ENCODE data around the gene LMOD2. TPM values are rescaled to one million over a fixed set of nuclear protein-coding genes. Genes with fewer than 3 reads are reported as not detected.

LMOD2 gene
- total RNA-seq, 1 experiment from 2014 or later, result not detected

- TF ChIP-seq CTCF (IDR thresholded peaks at IDR 0.05; ENCODE audit: unreplicated experiment), result no peak
- ChIA-PET POLR2A (interaction anchor here (0.7 kb wide), 1 partner anchor 62 kb away, joined by 3 read pairs; the partner anchor contains the start of gene WASL), CTCF (interaction anchor here (1.3 to 1.4 kb wide), 2 partner anchors 14 to 16 kb away, joined by 3 read pairs; no protein-coding TSS in a partner anchor)
- DNase-seq (ENCODE audit: unreplicated experiment), result no peak
- Mint-ChIP-seq H3K9me3 (ENCODE audit: unreplicated experiment) (no peaks in the 10 kb centered on the region), H3K4me1 (ENCODE audit: insufficient read depth, unreplicated experiment) (no peaks in the 10 kb centered on the region), H3K36me3 (ENCODE audit: insufficient read depth, unreplicated experiment) (peaks cover 75% of the 10 kb centered on the region), H3K27ac (ENCODE audit: low read depth, unreplicated experiment) (no peak overlapping the region), H3K4me3 (ENCODE audit: unreplicated experiment) (no peak overlapping the region), H3K27me3 (ENCODE audit: insufficient read depth, unreplicated experiment) (no peaks in the 10 kb centered on the region)
- BruUV-seq (replicated peaks), result no TSS peak
- intact Hi-C loops (cut with micrococcal nuclease), result loop anchor here (10.0 kb wide), 1 partner anchor 193 kb away; no protein-coding TSS in a partner anchor
Measured at GRCh38 chr7:123687727-123688126, 32.1 kb downstream of the LMOD2 start.

- Mint-ChIP-seq H3K4me1 (ENCODE audit: insufficient read depth, unreplicated experiment) (no peaks in the 10 kb centered on the region), H3K9me3 (ENCODE audit: unreplicated experiment) (no peaks in the 10 kb centered on the region), H3K27ac (ENCODE audit: low read depth, unreplicated experiment) (no peak overlapping the region), H3K36me3 (ENCODE audit: insufficient read depth, unreplicated experiment) (peaks cover 82% of the 10 kb centered on the region), H3K27me3 (ENCODE audit: insufficient read depth, unreplicated experiment) (no peaks in the 10 kb centered on the region), H3K4me3 (ENCODE audit: unreplicated experiment) (no peak overlapping the region)
- intact Hi-C loops (cut with micrococcal nuclease), result loop anchor here (10.0 kb wide), 1 partner anchor 194 kb away; no protein-coding TSS in a partner anchor
- no peak for TF ChIP-seq CTCF (IDR thresholded peaks at IDR 0.05; ENCODE audit: unreplicated experiment)
- DNase-seq (ENCODE audit: unreplicated experiment), result no peak
- ChIA-PET CTCF (interaction anchor here (0.6 to 2.9 kb wide), 5 partner anchors 55 to 186 kb away, joined by 3 to 12 read pairs (median 3); no protein-coding TSS in a partner anchor), POLR2A (interaction anchor here (1.8 to 2.0 kb wide), 2 partner anchors 10 to 59 kb away, joined by 8 to 11 read pairs; partner anchors contain the start of gene WASL)
- BruUV-seq (replicated peaks), result no TSS peak
Measured at GRCh38 chr7:123689250-123689649, 33.6 kb downstream of the LMOD2 start.

GRCh38 chr7:123690550-123690949 lies 34.9 kb downstream of the LMOD2 start:
- H3K36me3 Mint-ChIP-seq (ENCODE audit: insufficient read depth, unreplicated experiment), result peaks cover 84% of the 10 kb centered on the region
- BruUV-seq (replicated peaks), result no TSS peak
- no peak for DNase-seq (ENCODE audit: unreplicated experiment)
- H3K4me3 Mint-ChIP-seq (ENCODE audit: unreplicated experiment), result no peak overlapping the region
- intact Hi-C loops (cut with micrococcal nuclease), result no loop called here
- POLR2A ChIA-PET, result interaction anchor here (0.6 to 2.0 kb wide), 3 partner anchors 8 to 58 kb away, joined by 3 to 11 read pairs (median 8); partner anchors contain the start of gene WASL
- CTCF ChIA-PET, result interaction anchor here (0.6 to 2.9 kb wide), 3 partner anchors 56 to 277 kb away, joined by 3 to 12 read pairs (median 4); no protein-coding TSS in a partner anchor
- no peaks in the 10 kb centered on the region for H3K4me1 Mint-ChIP-seq (ENCODE audit: insufficient read depth, unreplicated experiment)
- H3K9me3 Mint-ChIP-seq (ENCODE audit: unreplicated experiment), result no peaks in the 10 kb centered on the region
- H3K27me3 Mint-ChIP-seq (ENCODE audit: insufficient read depth, unreplicated experiment), result no peaks in the 10 kb centered on the region
- H3K27ac Mint-ChIP-seq (ENCODE audit: low read depth, unreplicated experiment), result no peak overlapping the region
- no peak for TF ChIP-seq CTCF (IDR thresholded peaks at IDR 0.05; ENCODE audit: unreplicated experiment)

GRCh38 chr7:123692471-123692877 lies 36.8 kb downstream of the LMOD2 start:
- no peak for DNase-seq (ENCODE audit: unreplicated experiment)
- ChIA-PET CTCF (interaction anchor here (1.5 to 2.6 kb wide), 4 partner anchors 9 to 56 kb away, joined by 3 to 10 read pairs (median 7); no protein-coding TSS in a partner anchor), POLR2A (interaction anchor here (0.5 to 1.3 kb wide), 3 partner anchors 18 to 54 kb away, joined by 3 read pairs; no protein-coding TSS in a partner anchor)
- Mint-ChIP-seq H3K4me1 (ENCODE audit: insufficient read depth, unreplicated experiment) (no peaks in the 10 kb centered on the region), H3K36me3 (ENCODE audit: insufficient read depth, unreplicated experiment) (peaks cover 77% of the 10 kb centered on the region), H3K4me3 (ENCODE audit: unreplicated experiment) (no peak overlapping the region), H3K9me3 (ENCODE audit: unreplicated experiment) (no peaks in the 10 kb centered on the region), H3K27me3 (ENCODE audit: insufficient read depth, unreplicated experiment) (no peaks in the 10 kb centered on the region), H3K27ac (ENCODE audit: low read depth, unreplicated experiment) (no peak overlapping the region)
- BruUV-seq (replicated peaks), result no TSS peak
- no peak for TF ChIP-seq CTCF (IDR thresholded peaks at IDR 0.05; ENCODE audit: unreplicated experiment)
- intact Hi-C loops (cut with micrococcal nuclease), result no loop called here

All from MCF 10A (cell line).